Activated T-helper 2 cell treated with anti-CD3 and anti-CD28 coated beads, Interferon-gamma antibody, Interleukin-2, Interleukin-4, amounts not matched to agents 10 μg/mL and 5 μg/mL and 100 μg/mL, durations not matched to agents 14 hours and 24 hours and 36 hours (primary cell): ENCODE results near the gene TRPC4. TPM values are rescaled to one million over a fixed set of nuclear protein-coding genes. Genes with fewer than 3 reads are reported as not detected.

Experiments
- DNase-seq: peaks from one replicate; pipeline ENCODE4 v3.0.0; 2021; ENCODE audit warnings: low spot score
- H3K27ac Mint-ChIP-seq: one replicate; pipeline ENCODE4 v1.8.0; 2021; ENCODE audit warnings: mixed read lengths
- H3K27me3 Mint-ChIP-seq: one replicate; pipeline ENCODE4 v1.8.0; 2021; ENCODE audit warnings: low read depth, mixed read lengths
- H3K36me3 Mint-ChIP-seq: one replicate; pipeline ENCODE4 v1.8.0; 2021; ENCODE audit warnings: low read depth, mixed read lengths
- H3K4me1 Mint-ChIP-seq: one replicate; pipeline ENCODE4 v1.8.0; 2021; ENCODE audit warnings: low read depth, mixed read lengths
- H3K4me3 Mint-ChIP-seq: one replicate; pipeline ENCODE4 v1.8.0; 2021; ENCODE audit warnings: low read depth, mild to moderate bottlenecking, moderate library complexity, mixed read lengths
- H3K9me3 Mint-ChIP-seq: one replicate; pipeline ENCODE4 v1.8.0; 2021; ENCODE audit warnings: mixed read lengths
- intact Hi-C: fragments of 100-400 bp; cut with micrococcal nuclease; formaldehyde crosslinking; loops from one replicate; pipeline ENCODE4 v1.15.1; 2023
- total RNA-seq: library from RNA; stranded (reverse); gene quantifications from 2 replicates; pipeline ENCODE4 v1.2.3, GENCODE V29; 2022

The TRPC4 gene
- total RNA-seq, result not detected in 2 replicates

- intact Hi-C loops, result no loop called here
- no peak within 1 kb of the TSS for H3K27ac Mint-ChIP-seq
- H3K4me1 Mint-ChIP-seq, result peaks cover 4% of the 10 kb centered on the region
- DNase-seq, result no peak
- H3K4me3 Mint-ChIP-seq, result no peak within 1 kb of the TSS
- no peaks in the 10 kb centered on the region for H3K36me3 Mint-ChIP-seq
- H3K27me3 Mint-ChIP-seq, result peaks cover 27% of the 10 kb centered on the region
- H3K9me3 Mint-ChIP-seq, result no peaks in the 10 kb centered on the region
These were observed at the start of gene TRPC4 for GRCh38 chr13:37869756-37870488. TSS of gene TRPC4 (minus strand) at chr13:37869772. CDS start at chr13:37783333, 86,439 bp downstream.

GRCh38 chr13:37918751-37919150 lies 49.2 kb upstream of the TRPC4 start:
- intact Hi-C loops, result no loop called here

GRCh38 chr13:37918116-37918714 lies 48.6 kb upstream of the TRPC4 start:
- Mint-ChIP-seq H3K27me3 (no peaks in the 10 kb centered on the region), H3K4me3 (no peak overlapping the region), H3K4me1 (no peaks in the 10 kb centered on the region), H3K36me3 (no peaks in the 10 kb centered on the region), H3K27ac (no peak overlapping the region), H3K9me3 (peaks cover 13% of the 10 kb centered on the region)
- DNase-seq, result no peak
- intact Hi-C loops, result no loop called here

More at GRCh38 chr13:37918751-37919150, 49.2 kb upstream of the TRPC4 start:
- Mint-ChIP-seq H3K27ac (no peak overlapping the region), H3K9me3 (peaks cover 13% of the 10 kb centered on the region), H3K4me3 (no peak overlapping the region), H3K27me3 (no peaks in the 10 kb centered on the region), H3K36me3 (no peaks in the 10 kb centered on the region), H3K4me1 (no peaks in the 10 kb centered on the region)
- no peak for DNase-seq

GRCh38 chr13:37914781-37915391 lies 45.3 kb upstream of the TRPC4 start:
- Mint-ChIP-seq H3K27me3 (no peaks in the 10 kb centered on the region), H3K36me3 (no peaks in the 10 kb centered on the region), H3K9me3 (peaks cover 9% of the 10 kb centered on the region), H3K4me3 (no peak overlapping the region), H3K4me1 (no peaks in the 10 kb centered on the region), H3K27ac (no peak overlapping the region)
- no peak for DNase-seq
- intact Hi-C loops, result no loop called here

GRCh38 chr13:37910790-37911189 lies 41.2 kb upstream of the TRPC4 start:
- no peaks in the 10 kb centered on the region for H3K36me3 Mint-ChIP-seq

GRCh38 chr13:37906880-37907279 lies 37.3 kb upstream of the TRPC4 start:
- Mint-ChIP-seq H3K4me3 (no peak overlapping the region), H3K27ac (no peak overlapping the region), H3K9me3 (peaks cover 8% of the 10 kb centered on the region), H3K27me3 (no peaks in the 10 kb centered on the region), H3K4me1 (no peaks in the 10 kb centered on the region), H3K36me3 (no peaks in the 10 kb centered on the region)
- intact Hi-C loops, result no loop called here
- DNase-seq, result no peak

More at GRCh38 chr13:37910790-37911189, 41.2 kb upstream of the TRPC4 start:
- DNase-seq, result no peak
- no peak overlapping the region for H3K4me3 Mint-ChIP-seq
- no peak overlapping the region for H3K27ac Mint-ChIP-seq
- peaks cover 6% of the 10 kb centered on the region for H3K9me3 Mint-ChIP-seq
- H3K27me3 Mint-ChIP-seq, result no peaks in the 10 kb centered on the region
- intact Hi-C loops, result no loop called here
- H3K4me1 Mint-ChIP-seq, result no peaks in the 10 kb centered on the region

GRCh38 chr13:37905736-37906135 lies 36.2 kb upstream of the TRPC4 start:
- Mint-ChIP-seq H3K27me3 (no peaks in the 10 kb centered on the region), H3K36me3 (no peaks in the 10 kb centered on the region), H3K4me3 (no peak overlapping the region), H3K4me1 (no peaks in the 10 kb centered on the region), H3K27ac (no peak overlapping the region), H3K9me3 (peaks cover 9% of the 10 kb centered on the region)
- DNase-seq, result no peak
- intact Hi-C loops, result no loop called here

- Mint-ChIP-seq H3K27ac (no peak overlapping the region), H3K9me3 (peaks cover 13% of the 10 kb centered on the region), H3K36me3 (no peaks in the 10 kb centered on the region), H3K4me1 (no peaks in the 10 kb centered on the region), H3K27me3 (no peaks in the 10 kb centered on the region), H3K4me3 (no peak overlapping the region)
- intact Hi-C loops, result no loop called here
- DNase-seq, result no peak
These were observed 30.2 kb upstream of the TRPC4 start for GRCh38 chr13:37899753-37900152.

GRCh38 chr13:37893321-37893720 lies 23.7 kb upstream of the TRPC4 start:
- no peak overlapping the region for H3K27ac Mint-ChIP-seq
- no peak overlapping the region for H3K4me3 Mint-ChIP-seq
- intact Hi-C loops, result no loop called here
- H3K36me3 Mint-ChIP-seq, result no peaks in the 10 kb centered on the region
- DNase-seq, result no peak
- H3K9me3 Mint-ChIP-seq, result peaks cover 5% of the 10 kb centered on the region
- H3K4me1 Mint-ChIP-seq, result no peaks in the 10 kb centered on the region
- H3K27me3 Mint-ChIP-seq, result no peaks in the 10 kb centered on the region

GRCh38 chr13:37889820-37890219 lies 20.2 kb upstream of the TRPC4 start:
- H3K4me1 Mint-ChIP-seq, result no peaks in the 10 kb centered on the region
- H3K36me3 Mint-ChIP-seq, result no peaks in the 10 kb centered on the region
- H3K27ac Mint-ChIP-seq, result no peak overlapping the region
- no peak overlapping the region for H3K4me3 Mint-ChIP-seq
- no peak for DNase-seq
- H3K9me3 Mint-ChIP-seq, result peaks cover 12% of the 10 kb centered on the region
- intact Hi-C loops, result no loop called here
- H3K27me3 Mint-ChIP-seq, result no peaks in the 10 kb centered on the region

- Mint-ChIP-seq H3K4me1 (no peaks in the 10 kb centered on the region), H3K9me3 (peaks cover 12% of the 10 kb centered on the region), H3K27ac (no peak overlapping the region), H3K27me3 (no peaks in the 10 kb centered on the region), H3K4me3 (no peak overlapping the region), H3K36me3 (no peaks in the 10 kb centered on the region)
- no peak for DNase-seq
- intact Hi-C loops, result no loop called here
These were observed 19.5 kb upstream of the TRPC4 start for GRCh38 chr13:37889102-37889501.

GRCh38 chr13:37886879-37887278 lies 17.3 kb upstream of the TRPC4 start:
- H3K4me3 Mint-ChIP-seq, result no peak overlapping the region
- H3K4me1 Mint-ChIP-seq, result no peaks in the 10 kb centered on the region
- no peaks in the 10 kb centered on the region for H3K27me3 Mint-ChIP-seq
- DNase-seq, result no peak
- H3K36me3 Mint-ChIP-seq, result no peaks in the 10 kb centered on the region
- H3K27ac Mint-ChIP-seq, result no peak overlapping the region
- H3K9me3 Mint-ChIP-seq, result peaks cover 7% of the 10 kb centered on the region
- intact Hi-C loops, result no loop called here

GRCh38 chr13:37884674-37885073 lies 15.1 kb upstream of the TRPC4 start:
- H3K27ac Mint-ChIP-seq, result no peak overlapping the region
- H3K4me1 Mint-ChIP-seq, result no peaks in the 10 kb centered on the region
- no peak overlapping the region for H3K4me3 Mint-ChIP-seq
- no peak for DNase-seq
- H3K36me3 Mint-ChIP-seq, result no peaks in the 10 kb centered on the region
- no peaks in the 10 kb centered on the region for H3K27me3 Mint-ChIP-seq
- intact Hi-C loops, result no loop called here
- H3K9me3 Mint-ChIP-seq, result peaks cover 7% of the 10 kb centered on the region
